Measurements from ENCODE around the gene DAB2IP.

- TF ChIP-seq CTCF (IDR thresholded peaks at IDR 0.05), result no peak
- no peak for TF ChIP-seq EP300 (IDR thresholded peaks at IDR 0.05)
These were observed 40.5 kb downstream of the DAB2IP start for GRCh38 chr9:121691890-121692289.

Data from stomach (tissue), 4 donors.